K562 (cell line): ENCODE results near the gene ARHGAP24. TPM values are rescaled to one million over a fixed set of nuclear protein-coding genes. Genes with fewer than 3 reads are reported as not detected.
"Not testable (repeated sequence)": the region's sequence is repeated elsewhere in the genome, so short reads cannot be mapped to it uniquely, and the experiment has no call there.

Experiments
- ATAC-seq: fragments of 200-7000 bp; cut with Tn5 transposase; 3 replicates; pipeline ENCODE4 v1.9.1; 2020; ENCODE audit warnings: moderate library complexity
- BruUV-seq: library from RNA; stranded (reverse); fragments of 400-500 nt; replicated peaks from 2 replicates; lab custom pipeline; 2021; lab: Mats Ljungman, UMichigan
- CTCF ChIA-PET: fragments of 300-600 bp; formaldehyde crosslinking; extraction: SDS; loops from one replicate; lab custom pipeline; 2021; ENCODE audit warnings: low intra/inter-chr PET ratio; lab: Yijun Ruan, JAX
- POLR2A ChIA-PET: fragments of 300-600, 350-650 bp; sonication (Branson Sonifier 250); formaldehyde crosslinking; extraction: SDS; loops from one replicate; lab custom pipeline; 2021; ENCODE audit warnings: antibody characterized with exemption, inconsistent platforms; lab: Yijun Ruan, JAX
- DNase-seq, 4 experiments: peaks; one replicate each; pipeline versions ENCODE4 v3.0.0 to v3.0.0-alpha.2; 2011 to 2018; ENCODE audit warnings: low spot score in 3 of 4, mixed read lengths in 3 of 4; ENCODE audit errors: extremely low read depth in 1 of 4
- FAIRE-seq: peaks from 2 replicates; lab custom pipeline; 2011; peaks lifted over from hg19 to GRCh38; lab: Jason Lieb, UNC
- H2AFZ ChIP-seq: 2 replicates; pipeline ENCODE4 v1.6.0; 2011; ENCODE audit warnings: low read depth, low read length, control low read depth, inconsistent platforms
- H3K27ac ChIP-seq: fragments of 200-600 bp; 3 replicates; pipeline ENCODE4 v1.8.0; 2011; ENCODE audit warnings: low read depth, mild to moderate bottlenecking, control low read depth, inconsistent platforms, low read length, moderate library complexity, mixed read lengths; ENCODE audit errors: extremely low read depth
- H3K27me3 ChIP-seq, 2 experiments: fragments of 300-600 bp in 1 of 2; 2 replicates in 1 of 2; 3 replicates in 1 of 2; pipeline versions ENCODE4 v1.6.0 to v1.8.0; 2011; ENCODE audit warnings: inconsistent platforms in 2 of 2, low read length in 2 of 2, mild to moderate bottlenecking in 1 of 2, mixed read lengths in 1 of 2, moderate library complexity in 1 of 2; ENCODE audit not compliant: control insufficient read depth in 2 of 2, insufficient read depth in 2 of 2
- H3K36me3 ChIP-seq: fragments of 300-600 bp; 3 replicates; pipeline ENCODE4 v1.8.0; 2011; ENCODE audit warnings: mild to moderate bottlenecking, low read length, inconsistent platforms; ENCODE audit not compliant: control insufficient read depth, insufficient read depth
- H3K4me1 ChIP-seq, 2 experiments: fragments of 200-600 bp in 1 of 2; replicated peaks in 1 of 2; 2 replicates in 1 of 2; 3 replicates in 1 of 2; pipeline versions ENCODE4 v1.5.1 to v1.8.0; 2011; ENCODE audit warnings: inconsistent platforms in 2 of 2, low read length in 2 of 2, mild to moderate bottlenecking in 1 of 2, mixed read lengths in 1 of 2, moderate library complexity in 1 of 2; ENCODE audit not compliant: control insufficient read depth in 2 of 2, insufficient read depth in 2 of 2
- H3K4me2 ChIP-seq: 2 replicates; pipeline ENCODE4 v1.6.1; 2011; ENCODE audit warnings: low read length, control low read depth, inconsistent platforms, mixed read lengths; ENCODE audit not compliant: insufficient read depth
- H3K4me3 ChIP-seq: fragments of 200-600 bp; sonication (generic), shearing (Covaris generic); 2 replicates; pipeline ENCODE4 v1.5.1; 2016; ENCODE audit warnings: control low read depth, inconsistent platforms
- H3K79me2 ChIP-seq: fragments of 200-600 bp; 3 replicates; pipeline ENCODE4 v1.8.0; 2011; ENCODE audit warnings: low read length, inconsistent platforms; ENCODE audit not compliant: control insufficient read depth, insufficient read depth
- H3K9ac ChIP-seq, 2 experiments: 2 replicates each; pipeline versions ENCODE4 v1.6.0 to v1.6.1; 2011; ENCODE audit warnings: low read depth in 2 of 2, low read length in 2 of 2, control low read depth in 1 of 2, inconsistent platforms in 1 of 2, mild to moderate bottlenecking in 1 of 2, mixed read lengths in 1 of 2; ENCODE audit not compliant: insufficient read depth in 1 of 2
- H3K9me1 ChIP-seq: one replicate; pipeline ENCODE4 v1.6.0; 2011; ENCODE audit warnings: inconsistent platforms, mild to moderate bottlenecking, low read length, moderate library complexity; ENCODE audit not compliant: control insufficient read depth, insufficient read depth
- H3K9me3 ChIP-seq: replicated peaks from 2 replicates; pipeline ENCODE4 v1.5.1; 2011; ENCODE audit warnings: low read depth, low read length, inconsistent platforms; ENCODE audit not compliant: control insufficient read depth, insufficient read depth
- H4K20me1 ChIP-seq: replicated peaks from 2 replicates; pipeline ENCODE4 v1.6.1; 2011; ENCODE audit warnings: low read length, inconsistent platforms, mixed read lengths; ENCODE audit not compliant: control insufficient read depth, insufficient read depth
- in situ Hi-C: fragments of 300-500 bp; cut with MboI; formaldehyde crosslinking; loops from 4 replicates; pipeline ENCODE4 v1.15.0; 2018; ENCODE audit warnings: inconsistent platforms, mixed read lengths
- intact Hi-C: fragments of 100-400 bp; cut with micrococcal nuclease; formaldehyde crosslinking; loops from 2 replicates; pipeline ENCODE4 v1.14.2; 2022
- polyA plus RNA-seq, 8 experiments: library from polyadenylated mRNA; depleted of rRNA in 4 of 8; stranded (reverse) in 5 of 8; unstranded in 3 of 8; fragments of >200 nt; fragmentation: Nextera tagmentation in 2 of 8; fragmentation: Illumina TruSeq in 1 of 8; extraction: Ambion mirVana in 2 of 8; extraction: Trizol in 1 of 8; gene quantifications; 2 replicates each; pipeline versions ENCODE4 v1.2.1 to v1.2.3, GENCODE V29; 2011 to 2014; ENCODE audit warnings: inconsistent platforms in 1 of 8, missing spikeins in 1 of 8
- total RNA-seq, 7 experiments: library from RNA; depleted of rRNA in 6 of 7; stranded (reverse); fragments of >200 nt in 6 of 7; fragmentation: Illumina TruSeq in 2 of 7; extraction: Trizol in 2 of 7; gene quantifications; 2 replicates each; pipeline versions ENCODE4 v1.2.1 to v1.2.3, GENCODE V29; 2011 to 2021; ENCODE audit warnings: low replicate concordance in 1 of 7
- TF ChIP-seq, protein P1 (sequence below): sonication (generic); formaldehyde crosslinking; IDR thresholded peaks from 2 replicates; pipeline ENCODE4 v1.8.0; 2022; ENCODE audit warnings: missing genetic modification reagents, mild to moderate bottlenecking, moderate library complexity, borderline replicate concordance
- TF ChIP-seq, protein P2 (sequence below): fragments of 250-450 bp; sonication (Bioruptor Pico); IDR thresholded peaks from 2 replicates; pipeline ENCODE4 v1.5.0; 2021; ENCODE audit warnings: mild to moderate bottlenecking, moderate library complexity

ARHGAP24 gene
- total and polyA plus RNA-seq, 9 of the 15 experiments (the other 6 are each of a cell fraction or from before 2014, with no cell fraction given), result 8.0 to 22.6 (median 14.0) TPM

DNA sequence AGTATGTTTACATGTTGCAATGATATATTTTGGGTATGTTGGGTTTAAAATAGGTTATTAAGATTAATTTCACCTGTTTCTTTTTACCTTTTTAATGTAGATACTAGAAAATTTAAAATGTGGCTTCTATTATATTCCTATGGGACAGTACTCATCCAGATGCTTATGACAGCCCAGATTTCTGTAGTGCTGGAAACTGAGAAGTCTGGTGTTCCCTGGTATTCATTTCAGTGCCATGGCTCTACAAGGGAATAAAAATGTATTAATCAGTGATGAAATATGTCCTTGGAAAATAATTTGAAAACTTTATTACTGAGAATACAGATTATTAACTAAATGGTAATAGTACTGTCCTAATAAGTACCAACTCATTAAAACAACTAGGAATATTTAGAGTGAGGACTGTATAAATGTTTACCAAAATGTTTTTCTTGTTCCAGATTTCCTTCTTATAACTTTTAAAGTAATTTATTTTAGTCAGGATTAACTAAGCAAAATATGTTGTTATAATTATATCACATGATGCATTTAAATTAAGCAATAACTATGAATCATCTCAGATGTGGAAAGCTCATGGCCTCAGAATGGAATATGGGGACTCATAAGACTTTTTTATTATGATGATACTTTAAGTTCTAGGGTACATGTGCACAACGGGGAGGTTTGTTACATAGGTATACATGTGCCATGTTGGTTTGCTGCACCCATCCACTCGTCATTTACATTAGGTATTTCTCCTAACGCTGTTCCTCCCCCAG is 25.3 kb downstream of the ARHGAP24 start (continued):
- TF ChIP-seq, protein P1, sequence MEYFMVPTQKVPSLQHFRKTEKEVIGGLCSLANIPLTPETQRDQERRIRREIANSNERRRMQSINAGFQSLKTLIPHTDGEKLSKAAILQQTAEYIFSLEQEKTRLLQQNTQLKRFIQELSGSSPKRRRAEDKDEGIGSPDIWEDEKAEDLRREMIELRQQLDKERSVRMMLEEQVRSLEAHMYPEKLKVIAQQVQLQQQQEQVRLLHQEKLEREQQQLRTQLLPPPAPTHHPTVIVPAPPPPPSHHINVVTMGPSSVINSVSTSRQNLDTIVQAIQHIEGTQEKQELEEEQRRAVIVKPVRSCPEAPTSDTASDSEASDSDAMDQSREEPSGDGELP, result no peak
- TF ChIP-seq, protein P2, sequence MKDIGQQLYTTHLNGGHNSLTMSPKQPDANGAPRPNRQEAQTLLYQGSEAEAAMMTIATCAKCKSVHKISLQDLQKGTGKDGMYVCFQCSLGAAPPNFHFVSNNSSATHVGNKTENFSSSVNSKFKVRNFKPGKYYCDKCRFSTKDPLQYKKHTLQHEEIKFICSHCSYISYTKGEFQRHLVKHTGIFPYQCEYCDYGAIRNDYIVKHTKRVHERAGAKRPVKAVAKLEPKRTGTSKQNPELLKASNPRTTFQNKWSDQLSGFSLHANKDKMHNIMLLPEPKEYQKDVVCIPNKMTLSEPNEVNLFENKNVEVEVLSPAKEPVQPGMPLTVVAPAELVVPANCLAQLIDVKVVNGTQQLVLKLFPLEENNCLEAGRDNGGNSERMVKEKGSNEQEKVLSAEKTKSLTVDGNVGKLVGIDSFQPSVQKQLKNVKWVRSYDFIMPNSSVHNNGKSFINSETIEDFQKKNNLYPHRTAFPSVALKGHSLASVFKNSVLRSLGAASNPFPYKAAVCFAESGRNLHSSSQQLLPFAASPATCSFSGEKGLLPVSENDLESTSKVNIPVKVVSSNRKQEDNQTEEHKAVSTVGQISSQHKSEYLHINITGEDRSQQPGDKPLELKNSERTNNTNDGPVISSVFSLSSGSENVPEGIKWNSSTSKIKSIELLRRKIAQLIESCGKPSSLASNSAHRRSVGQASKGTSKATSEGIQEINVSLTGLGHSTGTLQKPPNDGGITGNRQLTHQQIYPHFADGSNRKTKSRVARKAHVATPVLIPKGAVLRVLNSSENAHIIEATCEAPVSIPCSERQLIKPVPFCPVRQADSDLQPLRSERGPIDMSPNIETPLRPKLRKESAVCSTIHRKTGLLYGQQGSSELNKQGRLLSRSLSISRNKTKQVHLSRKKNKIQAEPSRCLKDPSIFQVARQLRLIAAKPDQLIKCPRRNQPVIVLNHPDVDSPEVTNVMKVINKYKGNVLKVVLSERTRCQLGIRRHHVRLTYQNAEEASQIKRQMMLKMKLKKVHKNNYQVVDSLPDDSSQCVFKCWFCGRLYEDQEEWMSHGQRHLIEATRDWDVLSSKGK (CRISPR knock-in tag), result no peak
- TF ChIP-seq, all 486 proteins: peak for 0

DNA sequence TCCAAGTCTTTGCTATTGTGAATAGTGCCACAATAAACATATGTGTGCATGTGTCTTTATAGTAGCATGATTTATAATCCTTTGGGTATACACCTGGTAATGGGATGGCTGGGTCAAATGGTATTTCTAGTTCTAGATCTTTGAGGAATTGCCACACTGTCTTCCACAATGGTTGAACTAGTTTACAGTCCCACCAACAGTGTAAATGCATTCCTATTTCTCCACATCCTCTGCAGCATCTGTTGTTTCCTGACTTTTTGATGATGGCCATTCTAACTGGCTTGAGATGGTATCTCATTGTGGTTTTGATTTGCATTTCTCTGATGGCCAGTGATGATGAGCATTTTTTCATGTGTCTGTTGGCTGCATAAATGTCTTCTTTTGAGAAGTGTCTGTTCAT is 26.2 kb downstream of the ARHGAP24 start:
- H3K9me3 ChIP-seq, FAIRE-seq, H3K4me2 ChIP-seq, H3K9ac ChIP-seq, H3K4me1 ChIP-seq, H3K27me3 ChIP-seq, CTCF ChIA-PET, BruUV-seq, H3K27ac ChIP-seq, H4K20me1 ChIP-seq, H3K4me3 ChIP-seq, H2AFZ ChIP-seq, intact Hi-C loops, H3K9me1 ChIP-seq, ATAC-seq, H3K79me2 ChIP-seq, in situ Hi-C loops, DNase-seq, H3K36me3 ChIP-seq: not testable (repeated sequence)
- POLR2A ChIA-PET, result interaction anchor here (0.6 kb wide), 1 partner anchor 80 kb away, joined by 3 read pairs; no protein-coding TSS in a partner anchor
